WTC11 (cell line): ENCODE measurements around the gene LMAN2. TPM values are rescaled to one million over a fixed set of nuclear protein-coding genes. Genes with fewer than 3 reads are reported as not detected.

Experiments used
- ATAC-seq: fragments of 200-7000 bp; cut with Tn5 transposase; 2 replicates; pipeline ENCODE4 v1.10.0; 2021; ENCODE audit warnings: mild to moderate bottlenecking, moderate library complexity
- CTCF ChIA-PET: fragments of 300-600 bp; sonication (Branson Sonifier 250); formaldehyde crosslinking; loops from one replicate; lab custom pipeline; 2021; ENCODE audit warnings: antibody characterized with exemption; lab: Charles Lee
- POLR2A ChIA-PET: fragments of 350-600 bp; sonication (Branson Sonifier 250); formaldehyde crosslinking; loops from one replicate; lab custom pipeline; 2021; ENCODE audit warnings: antibody characterized with exemption; lab: Charles Lee
- DNase-seq: peaks from one replicate; pipeline ENCODE4 v3.0.0; 2021; ENCODE audit warnings: low spot score
- H3K27ac Mint-ChIP-seq: 2 replicates; pipeline ENCODE4 v1.8.0; 2021; ENCODE audit warnings: mixed read lengths
- H3K27me3 Mint-ChIP-seq: 2 replicates; pipeline ENCODE4 v1.8.0; 2021; ENCODE audit warnings: low read depth, mild to moderate bottlenecking, moderate library complexity, mixed read lengths
- H3K36me3 Mint-ChIP-seq: 2 replicates; pipeline ENCODE4 v1.8.0; 2021; ENCODE audit warnings: mixed read lengths
- H3K4me1 Mint-ChIP-seq: 2 replicates; pipeline ENCODE4 v1.8.0; 2022; ENCODE audit warnings: mixed read lengths
- H3K4me3 Mint-ChIP-seq: 2 replicates; pipeline ENCODE4 v1.8.0; 2021; ENCODE audit warnings: mild to moderate bottlenecking, moderate library complexity, mixed read lengths
- H3K9me3 Mint-ChIP-seq: 2 replicates; pipeline ENCODE4 v1.8.0; 2021; ENCODE audit warnings: mixed read lengths
- AR ChIP-seq: fragments of 250-450 bp; sonication (Bioruptor Pico); IDR thresholded peaks from 2 replicates; pipeline ENCODE4 v1.9.0; 2021; ENCODE audit warnings: mild to moderate bottlenecking
- E2F1 ChIP-seq: sonication (generic); formaldehyde crosslinking; IDR thresholded peaks from 2 replicates; pipeline ENCODE4 v1.8.0; 2022; ENCODE audit warnings: mild to moderate bottlenecking, missing genetic modification reagents
- ELF4 ChIP-seq: sonication (generic); formaldehyde crosslinking; IDR thresholded peaks from 2 replicates; pipeline ENCODE4 v1.8.1; 2022; ENCODE audit warnings: low read depth, mild to moderate bottlenecking, moderate library complexity, missing genetic modification reagents
- FOXK1 ChIP-seq: sonication (generic); formaldehyde crosslinking; IDR thresholded peaks from 2 replicates; pipeline ENCODE4 v1.8.0; 2022; ENCODE audit warnings: mild to moderate bottlenecking, moderate library complexity, missing genetic modification reagents
- FOXP1 ChIP-seq: sonication (generic); formaldehyde crosslinking; IDR thresholded peaks from 2 replicates; pipeline ENCODE4 v1.8.0; 2022; ENCODE audit warnings: missing genetic modification reagents, mild to moderate bottlenecking, moderate library complexity, borderline replicate concordance
- FOXP4 ChIP-seq: sonication (generic); formaldehyde crosslinking; IDR thresholded peaks from 2 replicates; pipeline ENCODE4 v1.8.0; 2022; ENCODE audit warnings: mild to moderate bottlenecking, missing genetic modification reagents
- GRHL2 ChIP-seq: fragments of 250-450 bp; sonication (Bioruptor Pico); IDR thresholded peaks from 2 replicates; pipeline ENCODE4 v1.8.0; 2022; ENCODE audit warnings: mild to moderate bottlenecking, moderate library complexity; ENCODE audit not compliant: insufficient replicate concordance, severe bottlenecking
- JAZF1 ChIP-seq: fragments of 250-450 bp; sonication (Bioruptor Pico); IDR thresholded peaks from 2 replicates; pipeline ENCODE4 v1.9.0; 2021; ENCODE audit warnings: moderate library complexity, mild to moderate bottlenecking, inconsistent platforms
- MYBL2 ChIP-seq: sonication (generic); formaldehyde crosslinking; IDR thresholded peaks from 2 replicates; pipeline ENCODE4 v1.8.1; 2023; ENCODE audit warnings: mild to moderate bottlenecking, moderate library complexity, missing genetic modification reagents
- PRDM15 ChIP-seq: sonication (generic); formaldehyde crosslinking; IDR thresholded peaks from 2 replicates; pipeline ENCODE4 v1.8.0; 2022; ENCODE audit warnings: missing genetic modification reagents
- SP1 ChIP-seq: sonication (generic); formaldehyde crosslinking; conservative IDR thresholded peaks from 2 replicates; pipeline ENCODE4 v1.8.1; 2022; ENCODE audit warnings: missing genetic modification reagents
- TP53 ChIP-seq: sonication (generic); formaldehyde crosslinking; IDR thresholded peaks from 2 replicates; pipeline ENCODE4 v1.8.1; 2023; ENCODE audit warnings: mild to moderate bottlenecking, missing genetic modification reagents
- ZBTB21 ChIP-seq: sonication (generic); formaldehyde crosslinking; IDR thresholded peaks from 2 replicates; pipeline ENCODE4 v1.8.1; 2023; ENCODE audit warnings: mild to moderate bottlenecking, missing genetic modification reagents, borderline replicate concordance
- ZNF232 ChIP-seq: sonication (generic); formaldehyde crosslinking; IDR thresholded peaks from 2 replicates; pipeline ENCODE4 v1.8.0; 2022; ENCODE audit warnings: mild to moderate bottlenecking, missing genetic modification reagents
- ZNF281 ChIP-seq: sonication (generic); formaldehyde crosslinking; IDR thresholded peaks from 2 replicates; pipeline ENCODE4 v1.8.0; 2023; ENCODE audit warnings: mild to moderate bottlenecking, missing genetic modification reagents
- ZNF512 ChIP-seq: sonication (generic); formaldehyde crosslinking; IDR thresholded peaks from 2 replicates; pipeline ENCODE4 v1.8.1; 2022; ENCODE audit warnings: missing genetic modification reagents, borderline replicate concordance
- ZNF671 ChIP-seq: fragments of 250-450 bp; sonication (Bioruptor Pico); IDR thresholded peaks from 2 replicates; pipeline ENCODE4 v1.8.0; 2021; ENCODE audit warnings: mild to moderate bottlenecking
- total RNA-seq: library from RNA; stranded (reverse); gene quantifications from 3 replicates; pipeline ENCODE4 v1.2.3, GENCODE V29; 2021

LMAN2 gene
- total RNA-seq, 1 experiment from 2014 or later, result 162 TPM

GRCh38 chr5:177310332-177310731, 41.1 kb downstream of the LMAN2 start:
- H3K4me3 Mint-ChIP-seq, result peak overlapping the region; percentile 84; the same call in 1 of the 2 replicates
- no peak overlapping the region for H3K27ac Mint-ChIP-seq
- CTCF ChIA-PET, result interaction anchor here (0.6 to 4.5 kb wide), 79 partner anchors 9 to 663 kb away, joined by 3 to 91 read pairs (median 5); partner anchors contain the start of genes FGFR4, GRK6, LMAN2 and NSD1
- H3K4me1 Mint-ChIP-seq, result peaks cover 18% of the 10 kb centered on the region
- POLR2A ChIA-PET, result interaction anchor here (0.6 to 1.2 kb wide), 4 partner anchors 137 to 211 kb away, joined by 3 to 6 read pairs (median 4); no protein-coding TSS in a partner anchor
- DNase-seq (no peak), ATAC-seq (no peak)
- TF ChIP-seq FOXP4 (CRISPR knock-in tag) (no peak), AR (CRISPR knock-in tag) (no peak), ELF4 (CRISPR knock-in tag) (no peak), JAZF1 (no peak), FOXP1 (no peak), SP1 (no peak), PRDM15 (no peak), TP53 (CRISPR knock-in tag) (no peak), E2F1 (no peak), FOXK1 (CRISPR knock-in tag) (no peak), MYBL2 (CRISPR knock-in tag) (no peak), ZBTB21 (CRISPR knock-in tag) (no peak), ZNF671 (CRISPR knock-in tag) (no peak), ZNF232 (CRISPR knock-in tag) (no peak), GRHL2 (no peak), ZNF281 (CRISPR knock-in tag) (no peak), ZNF512 (CRISPR knock-in tag) (no peak)
- H3K36me3 Mint-ChIP-seq, result peaks cover 18% of the 10 kb centered on the region
- no peaks in the 10 kb centered on the region for H3K9me3 Mint-ChIP-seq
- no peaks in the 10 kb centered on the region for H3K27me3 Mint-ChIP-seq
